IMR-90 (cell line): ENCODE measurements around the gene UBASH3B. TPM values are rescaled to one million over a fixed set of nuclear protein-coding genes. Genes with fewer than 3 reads are reported as not detected.

ENCODE experiments used
- ATAC-seq: fragments of 200-7000 bp; cut with Tn5 transposase; 2 replicates; pipeline ENCODE4 v1.9.1; 2020; ENCODE audit warnings: low read depth, mild to moderate bottlenecking, moderate library complexity
- BruUV-seq: library from RNA; stranded (reverse); fragments of 400-500 nt; replicated peaks from 2 replicates; lab custom pipeline; 2021; lab: Mats Ljungman, UMichigan
- CTCF ChIA-PET: fragments of 300-600 bp; formaldehyde crosslinking; extraction: SDS; loops from one replicate; lab custom pipeline; 2021; ENCODE audit warnings: antibody characterized with exemption; lab: Yijun Ruan, JAX
- POLR2A ChIA-PET: fragments of 300-600 bp; sonication (Branson Sonifier 250); formaldehyde crosslinking; loops from one replicate; lab custom pipeline; 2022; ENCODE audit warnings: antibody characterized with exemption; ENCODE audit not compliant: unreplicated experiment; lab: Charles Lee
- DNase-seq: peaks from one replicate; pipeline ENCODE4 v3.0.0; 2013
- H2AFZ ChIP-seq: replicated peaks from 2 replicates; pipeline ENCODE3; 2013; ENCODE audit warnings: low read length, mild to moderate bottlenecking; ENCODE audit not compliant: poor library complexity
- H2AK5ac ChIP-seq: 2 replicates; pipeline ENCODE4 v1.6.1; 2013; ENCODE audit warnings: low read depth, low read length, inconsistent platforms
- H2AK9ac ChIP-seq: replicated peaks from 2 replicates; pipeline ENCODE3; 2013; ENCODE audit warnings: mild to moderate bottlenecking, low read depth, low read length, moderate library complexity; ENCODE audit not compliant: poor library complexity
- H2BK120ac ChIP-seq: 2 replicates; pipeline ENCODE4 v1.6.1; 2013; ENCODE audit warnings: low read depth, low read length, inconsistent platforms
- H2BK15ac ChIP-seq: 3 replicates; pipeline ENCODE4 v1.6.1; 2013; ENCODE audit warnings: low read depth, low read length, inconsistent platforms
- H2BK20ac ChIP-seq: 2 replicates; pipeline ENCODE4 v1.6.1; 2013; ENCODE audit warnings: low read depth, mild to moderate bottlenecking, inconsistent platforms, low read length, moderate library complexity
- H2BK5ac ChIP-seq: 2 replicates; pipeline ENCODE4 v1.6.1; 2013; ENCODE audit warnings: mild to moderate bottlenecking, low read depth, low read length, inconsistent platforms; ENCODE audit not compliant: poor library complexity, severe bottlenecking
- H3K14ac ChIP-seq: replicated peaks from 2 replicates; pipeline ENCODE4 v1.6.1; 2013; ENCODE audit warnings: low read depth, low read length, inconsistent platforms
- H3K18ac ChIP-seq: 2 replicates; pipeline ENCODE4 v1.6.1; 2013; ENCODE audit warnings: low read depth, low read length, control low read depth
- H3K23ac ChIP-seq: 2 replicates; pipeline ENCODE4 v1.6.1; 2013; ENCODE audit warnings: low read depth, low read length, inconsistent platforms
- H3K27ac ChIP-seq: 2 replicates; pipeline ENCODE4 v1.5.1; 2013; ENCODE audit warnings: mild to moderate bottlenecking, control low read depth, low read length; ENCODE audit not compliant: insufficient read depth
- H3K27me3 ChIP-seq: 2 replicates; pipeline ENCODE4 v1.6.1; 2013; ENCODE audit warnings: low read length; ENCODE audit not compliant: control insufficient read depth, insufficient read depth
- H3K36me3 ChIP-seq: 2 replicates; pipeline ENCODE4 v1.6.1; 2013; ENCODE audit warnings: low read length, mixed read lengths; ENCODE audit not compliant: control insufficient read depth, insufficient read depth
- H3K4ac ChIP-seq: 2 replicates; pipeline ENCODE4 v1.6.1; 2013; ENCODE audit warnings: low read depth, low read length, inconsistent platforms
- H3K4me1 ChIP-seq: 2 replicates; pipeline ENCODE4 v1.6.1; 2013; ENCODE audit warnings: low read length, mixed read lengths; ENCODE audit not compliant: control insufficient read depth, insufficient read depth
- H3K4me2 ChIP-seq: 2 replicates; pipeline ENCODE4 v1.6.1; 2013; ENCODE audit warnings: low read depth, mild to moderate bottlenecking, control low read depth, low read length, moderate library complexity
- H3K4me3 ChIP-seq: 2 replicates; pipeline ENCODE4 v1.5.1; 2013; ENCODE audit warnings: low read depth, mild to moderate bottlenecking, control low read depth, low read length, moderate library complexity; ENCODE audit not compliant: insufficient read depth
- H3K56ac ChIP-seq: 2 replicates; pipeline ENCODE4 v1.6.1; 2013; ENCODE audit warnings: low read length, inconsistent platforms; ENCODE audit not compliant: insufficient read depth; ENCODE audit errors: extremely low read depth
- H3K79me1 ChIP-seq, 2 experiments: 2 replicates each; pipeline ENCODE4 v1.6.1; 2013; ENCODE audit warnings: low read length in 2 of 2, inconsistent platforms in 1 of 2, low read depth in 1 of 2
- H3K9ac ChIP-seq: 2 replicates; pipeline ENCODE4 v1.6.1; 2013; ENCODE audit warnings: low read depth, low read length, control low read depth
- H3K9me1 ChIP-seq: 2 replicates; pipeline ENCODE4 v1.6.1; 2013; ENCODE audit warnings: low read length, inconsistent platforms; ENCODE audit not compliant: insufficient read depth
- H3K9me3 ChIP-seq: 2 replicates; pipeline ENCODE4 v1.6.1; 2013; ENCODE audit warnings: low read length; ENCODE audit not compliant: control insufficient read depth, insufficient read depth
- H4K20me1 ChIP-seq: 2 replicates; pipeline ENCODE4 v1.6.1; 2013; ENCODE audit warnings: low read length, inconsistent platforms; ENCODE audit not compliant: insufficient read depth
- H4K5ac ChIP-seq: 2 replicates; pipeline ENCODE4 v1.6.1; 2013; ENCODE audit warnings: mild to moderate bottlenecking, low read depth, low read length, control low read depth
- H4K8ac ChIP-seq, 2 experiments: 2 replicates each; pipeline ENCODE4 v1.6.1; 2013; ENCODE audit warnings: low read depth in 2 of 2, low read length in 2 of 2, control low read depth in 1 of 2, inconsistent platforms in 1 of 2
- H4K91ac ChIP-seq: 2 replicates; pipeline ENCODE4 v1.6.1; 2013; ENCODE audit warnings: low read depth, low read length, inconsistent platforms; ENCODE audit not compliant: insufficient read depth
- BHLHE40 ChIP-seq: fragments of 150-350 bp; IDR thresholded peaks from 2 replicates; pipeline ENCODE4 v1.6.1; 2016; ENCODE audit warnings: mild to moderate bottlenecking, low read depth, low read length
- CEBPB ChIP-seq: IDR thresholded peaks from 2 replicates; pipeline ENCODE4 v1.6.1; 2012; ENCODE audit warnings: low read depth, low read length, improper control_type of control experiment
- CHD1 ChIP-seq: IDR thresholded peaks from 2 replicates; pipeline ENCODE4 v1.6.1; 2012; ENCODE audit warnings: low read depth, low read length, improper control_type of control experiment
- CTCF ChIP-seq: conservative IDR thresholded peaks from 2 replicates; pipeline ENCODE4 v1.5.1; 2012; ENCODE audit warnings: mild to moderate bottlenecking, low read depth, low read length, improper control_type of control experiment
- ELK1 ChIP-seq: fragments of 150-350 bp; IDR thresholded peaks from 2 replicates; pipeline ENCODE4 v1.6.1; 2016; ENCODE audit warnings: low read depth, mild to moderate bottlenecking, low read length, moderate library complexity, borderline replicate concordance
- FOS ChIP-seq: fragments of 150-350 bp; IDR thresholded peaks from 2 replicates; pipeline ENCODE4 v1.6.1; 2016; ENCODE audit warnings: low read depth, low read length
- MAFK ChIP-seq: IDR thresholded peaks from 2 replicates; pipeline ENCODE4 v1.6.1; 2012; ENCODE audit warnings: low read depth, low read length, improper control_type of control experiment
- MAZ ChIP-seq: IDR thresholded peaks from 2 replicates; pipeline ENCODE4 v1.6.1; 2012; ENCODE audit warnings: low read depth, mild to moderate bottlenecking, low read length, improper control_type of control experiment, moderate library complexity, borderline replicate concordance
- MXI1 ChIP-seq: IDR thresholded peaks from 2 replicates; pipeline ENCODE4 v1.6.1; 2012; ENCODE audit warnings: low read depth, mild to moderate bottlenecking, low read length, moderate library complexity, borderline replicate concordance
- NFE2L2 ChIP-seq: fragments of 150-350 bp; IDR thresholded peaks from 2 replicates; pipeline ENCODE4 v1.6.1; 2016; ENCODE audit warnings: low read depth, mild to moderate bottlenecking, low read length
- POLR2A ChIP-seq: IDR thresholded peaks from 2 replicates; pipeline ENCODE4 v1.6.1; 2012; ENCODE audit warnings: mild to moderate bottlenecking, low read depth, low read length
- RAD21 ChIP-seq: IDR thresholded peaks from 2 replicates; pipeline ENCODE4 v1.6.1; 2012; ENCODE audit warnings: low read length, improper control_type of control experiment
- RCOR1 ChIP-seq: IDR thresholded peaks from 2 replicates; pipeline ENCODE4 v1.6.1; 2012; ENCODE audit warnings: mild to moderate bottlenecking, low read length, improper control_type of control experiment; ENCODE audit not compliant: insufficient replicate concordance
- RFX5 ChIP-seq: IDR thresholded peaks from 2 replicates; pipeline ENCODE4 v1.8.0; 2012; ENCODE audit warnings: low read depth, mild to moderate bottlenecking, low read length, moderate library complexity
- SMC3 ChIP-seq: fragments of 150-350 bp; IDR thresholded peaks from 2 replicates; pipeline ENCODE4 v1.6.1; 2016; ENCODE audit warnings: low read depth, mild to moderate bottlenecking, antibody characterized with exemption, low read length, moderate library complexity
- USF2 ChIP-seq: fragments of 150-350 bp; IDR thresholded peaks from 2 replicates; pipeline ENCODE4 v1.6.1; 2017; ENCODE audit warnings: mild to moderate bottlenecking, antibody characterized with exemption, low read length, low read depth
- WGBS, 2 experiments: methylation state at CpG; one replicate each; pipeline versions ENCODE4 v1.1.5 to v1.1.7; 2013; ENCODE audit warnings: missing lambda C conversion rate in 2 of 2; ENCODE audit not compliant: insufficient read length in 1 of 2; ENCODE audit errors: extremely low coverage in 2 of 2; 5-methylcytosine and 5-hydroxymethylcytosine counted together
- dilution Hi-C: fragments of 300-500 bp; cut with HindIII; formaldehyde crosslinking; loops from one replicate; pipeline ENCODE4 v1.14.3; 2018; ENCODE audit warnings: low sequenced_read_pairs; ENCODE audit not compliant: unreplicated experiment
- in situ Hi-C: fragments of 300-500 bp; cut with MboI; formaldehyde crosslinking; loops from 3 replicates; pipeline ENCODE4 v1.14.3; 2019; ENCODE audit warnings: low sequenced_read_pairs, inconsistent platforms, mixed read lengths
- intact Hi-C: fragments of 100-400 bp; cut with micrococcal nuclease; formaldehyde crosslinking; loops from 2 replicates; pipeline ENCODE4 v1.10.0; 2022
- polyA plus RNA-seq, 3 experiments: library from polyadenylated mRNA; depleted of rRNA; stranded (reverse); fragments of >200 nt; gene quantifications; 2 replicates each; pipeline ENCODE4 v1.2.3, GENCODE V29; 2012; ENCODE audit warnings: low replicate concordance in 1 of 3
- total RNA-seq: library from RNA; depleted of rRNA; stranded (reverse); fragments of >200 nt; gene quantifications from 2 replicates; pipeline ENCODE4 v1.2.3, GENCODE V29; 2012

Gene UBASH3B
- total and polyA plus RNA-seq, 2 of the 4 experiments (the other 2 are of a cell fraction), result 27.2 to 48.0 TPM

- ChIA-PET POLR2A (no interaction called here), CTCF (interaction anchor here (0.6 kb wide), 1 partner anchor 136 kb away, joined by 3 read pairs; no protein-coding TSS in a partner anchor)
- Histone ChIP-seq H3K14ac (no peak overlapping the region), H2BK15ac (no peak overlapping the region), H3K9me3 (no peaks in the 10 kb centered on the region), H3K4ac (no peak overlapping the region), H3K23ac (no peak overlapping the region), H2AFZ (no peak overlapping the region), H2BK20ac (no peak overlapping the region), H2BK120ac (no peak overlapping the region), H4K20me1 (peaks cover 9% of the 10 kb centered on the region), H3K79me1 (peaks cover 21 to 64% of the 10 kb centered on the region in 2 experiments), H3K27me3 (no peaks in the 10 kb centered on the region), H2BK5ac (no peak overlapping the region), H3K36me3 (no peaks in the 10 kb centered on the region), H3K9ac (no peak overlapping the region), H3K56ac (no peak overlapping the region), H2AK5ac (no peak overlapping the region), H2AK9ac (no peak overlapping the region), H3K18ac (no peak overlapping the region), H4K5ac (no peak overlapping the region), H3K27ac (no peak overlapping the region), H4K91ac (no peak overlapping the region), H3K4me3 (no peak overlapping the region), H3K4me2 (no peak overlapping the region), H4K8ac (no peak overlapping the region), H3K9me1 (peaks cover 14% of the 10 kb centered on the region; the same call in 1 of the 2 replicates), H3K4me1 (0 out of 2 replicates have a peak, but pooled peaks cover 2% of the 10 kb centered on the region)
- in situ Hi-C loops (no loop called here), intact Hi-C loops (no loop called here), dilution Hi-C loops (no loop called here)
- no CpG with 5 or more reads among the region's 7 CpGs for WGBS, 2 experiments
- TF ChIP-seq RCOR1 (no peak), NFE2L2 (no peak), CEBPB (no peak), USF2 (no peak), CTCF (no peak), ELK1 (no peak), RAD21 (no peak), CHD1 (no peak), MAZ (no peak), MAFK (no peak), RFX5 (no peak), BHLHE40 (no peak), FOS (no peak), MXI1 (no peak), POLR2A (no peak), SMC3 (no peak)
- ATAC-seq (no peak), DNase-seq (no peak)
- BruUV-seq, result no TSS peak
These were observed 109.0 kb downstream of the UBASH3B start for GRCh38 chr11:122764371-122765090.
